K562 (cell line): Measurements from ENCODE around the gene GNG7. TPM values are rescaled to one million over a fixed set of nuclear protein-coding genes. Genes with fewer than 3 reads are reported as not detected.

Source experiments
- ATAC-seq: fragments of 200-7000 bp; cut with Tn5 transposase; 3 replicates; pipeline ENCODE4 v1.9.1; 2020; ENCODE audit warnings: moderate library complexity
- BruUV-seq: library from RNA; stranded (reverse); fragments of 400-500 nt; replicated peaks from 2 replicates; lab custom pipeline; 2021; lab: Mats Ljungman, UMichigan
- CTCF ChIA-PET: fragments of 300-600 bp; formaldehyde crosslinking; extraction: SDS; loops from one replicate; lab custom pipeline; 2021; ENCODE audit warnings: low intra/inter-chr PET ratio; lab: Yijun Ruan, JAX
- POLR2A ChIA-PET: fragments of 300-600, 350-650 bp; sonication (Branson Sonifier 250); formaldehyde crosslinking; extraction: SDS; loops from one replicate; lab custom pipeline; 2021; ENCODE audit warnings: antibody characterized with exemption, inconsistent platforms; lab: Yijun Ruan, JAX
- DNase-seq, 4 experiments: peaks; one replicate each; pipeline versions ENCODE4 v3.0.0 to v3.0.0-alpha.2; 2011 to 2018; ENCODE audit warnings: low spot score in 3 of 4, mixed read lengths in 3 of 4; ENCODE audit errors: extremely low read depth in 1 of 4
- FAIRE-seq: peaks from 2 replicates; lab custom pipeline; 2011; peaks lifted over from hg19 to GRCh38; lab: Jason Lieb, UNC
- H2AFZ ChIP-seq: 2 replicates; pipeline ENCODE4 v1.6.0; 2011; ENCODE audit warnings: low read depth, low read length, control low read depth, inconsistent platforms
- H3K27ac ChIP-seq: fragments of 200-600 bp; 3 replicates; pipeline ENCODE4 v1.8.0; 2011; ENCODE audit warnings: low read depth, mild to moderate bottlenecking, control low read depth, inconsistent platforms, low read length, moderate library complexity, mixed read lengths; ENCODE audit errors: extremely low read depth
- H3K27me3 ChIP-seq, 2 experiments: fragments of 300-600 bp in 1 of 2; 2 replicates in 1 of 2; 3 replicates in 1 of 2; pipeline versions ENCODE4 v1.6.0 to v1.8.0; 2011; ENCODE audit warnings: inconsistent platforms in 2 of 2, low read length in 2 of 2, mild to moderate bottlenecking in 1 of 2, mixed read lengths in 1 of 2, moderate library complexity in 1 of 2; ENCODE audit not compliant: control insufficient read depth in 2 of 2, insufficient read depth in 2 of 2
- H3K36me3 ChIP-seq: fragments of 300-600 bp; 3 replicates; pipeline ENCODE4 v1.8.0; 2011; ENCODE audit warnings: mild to moderate bottlenecking, low read length, inconsistent platforms; ENCODE audit not compliant: control insufficient read depth, insufficient read depth
- H3K4me1 ChIP-seq, 2 experiments: fragments of 200-600 bp in 1 of 2; replicated peaks in 1 of 2; 2 replicates in 1 of 2; 3 replicates in 1 of 2; pipeline versions ENCODE4 v1.5.1 to v1.8.0; 2011; ENCODE audit warnings: inconsistent platforms in 2 of 2, low read length in 2 of 2, mild to moderate bottlenecking in 1 of 2, mixed read lengths in 1 of 2, moderate library complexity in 1 of 2; ENCODE audit not compliant: control insufficient read depth in 2 of 2, insufficient read depth in 2 of 2
- H3K4me2 ChIP-seq: 2 replicates; pipeline ENCODE4 v1.6.1; 2011; ENCODE audit warnings: low read length, control low read depth, inconsistent platforms, mixed read lengths; ENCODE audit not compliant: insufficient read depth
- H3K4me3 ChIP-seq: fragments of 200-600 bp; sonication (generic), shearing (Covaris generic); 2 replicates; pipeline ENCODE4 v1.5.1; 2016; ENCODE audit warnings: control low read depth, inconsistent platforms
- H3K79me2 ChIP-seq: fragments of 200-600 bp; 3 replicates; pipeline ENCODE4 v1.8.0; 2011; ENCODE audit warnings: low read length, inconsistent platforms; ENCODE audit not compliant: control insufficient read depth, insufficient read depth
- H3K9ac ChIP-seq, 2 experiments: 2 replicates each; pipeline versions ENCODE4 v1.6.0 to v1.6.1; 2011; ENCODE audit warnings: low read depth in 2 of 2, low read length in 2 of 2, control low read depth in 1 of 2, inconsistent platforms in 1 of 2, mild to moderate bottlenecking in 1 of 2, mixed read lengths in 1 of 2; ENCODE audit not compliant: insufficient read depth in 1 of 2
- H3K9me1 ChIP-seq: one replicate; pipeline ENCODE4 v1.6.0; 2011; ENCODE audit warnings: inconsistent platforms, mild to moderate bottlenecking, low read length, moderate library complexity; ENCODE audit not compliant: control insufficient read depth, insufficient read depth
- H3K9me3 ChIP-seq: replicated peaks from 2 replicates; pipeline ENCODE4 v1.5.1; 2011; ENCODE audit warnings: low read depth, low read length, inconsistent platforms; ENCODE audit not compliant: control insufficient read depth, insufficient read depth
- H4K20me1 ChIP-seq: replicated peaks from 2 replicates; pipeline ENCODE4 v1.6.1; 2011; ENCODE audit warnings: low read length, inconsistent platforms, mixed read lengths; ENCODE audit not compliant: control insufficient read depth, insufficient read depth
- E2F1 ChIP-seq: sonication (generic); formaldehyde crosslinking; IDR thresholded peaks from 2 replicates; pipeline ENCODE4 v1.8.1; 2023; ENCODE audit warnings: mild to moderate bottlenecking, missing genetic modification reagents, moderate library complexity
- GABPA ChIP-seq: fragments of 200-800 bp; sonication (Bioruptor generic); conservative IDR thresholded peaks from 2 replicates; pipeline ENCODE4 v1.6.1; 2016; ENCODE audit warnings: low read depth, missing genetic modification characterization, missing compliant biosample characterization
- HMGXB4 ChIP-seq: sonication (generic); formaldehyde crosslinking; IDR thresholded peaks from 2 replicates; pipeline ENCODE4 v1.8.1; 2023; ENCODE audit warnings: mild to moderate bottlenecking, missing genetic modification reagents
- HOMEZ ChIP-seq: fragments of 250-450 bp; sonication (Bioruptor Pico); IDR thresholded peaks from 2 replicates; pipeline ENCODE4 v1.4.0; 2020; ENCODE audit warnings: mild to moderate bottlenecking, moderate library complexity
- MECOM ChIP-seq: fragments of 250-450 bp; sonication (Bioruptor Pico); IDR thresholded peaks from 2 replicates; pipeline ENCODE4 v1.8.0; 2022; ENCODE audit warnings: inconsistent platforms
- ZC3H4 ChIP-seq: sonication (generic); formaldehyde crosslinking; IDR thresholded peaks from 2 replicates; pipeline ENCODE4 v1.9.0; 2021; ENCODE audit warnings: missing genetic modification reagents, borderline replicate concordance
- ZNF175 ChIP-seq: fragments of 200-800 bp; sonication (Bioruptor generic); IDR thresholded peaks from 2 replicates; pipeline ENCODE4 v1.6.1; 2016; ENCODE audit warnings: low read depth, mild to moderate bottlenecking, missing genetic modification characterization, missing compliant biosample characterization
- ZNF561 ChIP-seq: fragments of 450-650 bp; formaldehyde crosslinking; conservative IDR thresholded peaks from 2 replicates; pipeline ENCODE4 v1.4.0; 2020; ENCODE audit warnings: mild to moderate bottlenecking, moderate library complexity
- WGBS: fragments of 100-300 bp; shearing (Covaris generic); methylation state at CpG from one replicate; pipeline ENCODE4 v1.1.6; 2016; ENCODE audit warnings: low coverage, mixed read lengths; ENCODE audit not compliant: insufficient coverage; ENCODE audit errors: missing lambda C conversion rate; 5-methylcytosine and 5-hydroxymethylcytosine counted together
- in situ Hi-C: fragments of 300-500 bp; cut with MboI; formaldehyde crosslinking; loops from 4 replicates; pipeline ENCODE4 v1.15.0; 2018; ENCODE audit warnings: inconsistent platforms, mixed read lengths
- intact Hi-C: fragments of 100-400 bp; cut with micrococcal nuclease; formaldehyde crosslinking; loops from 2 replicates; pipeline ENCODE4 v1.14.2; 2022
- polyA plus RNA-seq, 8 experiments: library from polyadenylated mRNA; depleted of rRNA in 4 of 8; stranded (reverse) in 5 of 8; unstranded in 3 of 8; fragments of >200 nt; fragmentation: Nextera tagmentation in 2 of 8; fragmentation: Illumina TruSeq in 1 of 8; extraction: Ambion mirVana in 2 of 8; extraction: Trizol in 1 of 8; gene quantifications; 2 replicates each; pipeline versions ENCODE4 v1.2.1 to v1.2.3, GENCODE V29; 2011 to 2014; ENCODE audit warnings: inconsistent platforms in 1 of 8, missing spikeins in 1 of 8
- total RNA-seq, 7 experiments: library from RNA; depleted of rRNA in 6 of 7; stranded (reverse); fragments of >200 nt in 6 of 7; fragmentation: Illumina TruSeq in 2 of 7; extraction: Trizol in 2 of 7; gene quantifications; 2 replicates each; pipeline versions ENCODE4 v1.2.1 to v1.2.3, GENCODE V29; 2011 to 2021; ENCODE audit warnings: low replicate concordance in 1 of 7

Gene GNG7
- total and polyA plus RNA-seq, 9 of the 15 experiments (the other 6 are each of a cell fraction or from before 2014, with no cell fraction given): 0.01 to 0.20 (median 0.06) TPM; not detected in 1

GRCh38 chr19:2589441-2589840, 113.1 kb downstream of the GNG7 start:
- Histone ChIP-seq H3K4me2 (no peak overlapping the region), H3K4me3 (no peak overlapping the region), H3K9me3 (no peaks in the 10 kb centered on the region)
- ATAC-seq: no peak
- in situ Hi-C loops: no loop called here
- TF ChIP-seq ZNF561: no peak
- no peak for TF ChIP-seq HOMEZ (CRISPR knock-in tag)
- no peak for TF ChIP-seq GABPA (tag)
- TF ChIP-seq E2F1 (CRISPR knock-in tag): no peak
- no peak for TF ChIP-seq HMGXB4 (CRISPR knock-in tag)
- no peak for TF ChIP-seq ZC3H4
- no peak for TF ChIP-seq ZNF175 (CRISPR knock-in tag)
- TF ChIP-seq MECOM (CRISPR knock-in tag): no peak
- TF ChIP-seq, all 486 proteins: peak for 0
- CTCF ChIA-PET: no interaction called here
- Histone ChIP-seq H3K4me1 (peaks cover 0 to 10% of the 10 kb centered on the region in 2 experiments; a peak in 2 of 5 replicates), H4K20me1 (no peaks in the 10 kb centered on the region), H3K27me3 (peaks cover 24 to 36% of the 10 kb centered on the region in 2 experiments), H3K9me1 (no peaks in the 10 kb centered on the region), H3K27ac (no peak overlapping the region), H3K79me2 (no peaks in the 10 kb centered on the region), H2AFZ (no peak overlapping the region), H3K36me3 (no peaks in the 10 kb centered on the region), H3K9ac (no peak overlapping the region)
- FAIRE-seq (no peak), DNase-seq (no peak)
- WGBS: 18% methylated on average over 10 of the region's 10 CpGs
- POLR2A ChIA-PET: interaction anchor here (0.6 kb wide), 1 partner anchor 39 kb away, joined by 3 read pairs; no protein-coding TSS in a partner anchor
- BruUV-seq: no TSS peak
- intact Hi-C loops: no loop called here
